Activated CD4-positive, CD25-positive, alpha-beta regulatory T cell (primary cell): ENCODE measurements around the gene CAST.
A peak's percentile ranks its signal among the peaks of the same experiment; 100 is the strongest.

Source experiments
- DNase-seq, 4 experiments: peaks; one replicate each; lab custom pipeline; 2025; lab: John Stamatoyannopoulos, UW

The CAST gene

DNA sequence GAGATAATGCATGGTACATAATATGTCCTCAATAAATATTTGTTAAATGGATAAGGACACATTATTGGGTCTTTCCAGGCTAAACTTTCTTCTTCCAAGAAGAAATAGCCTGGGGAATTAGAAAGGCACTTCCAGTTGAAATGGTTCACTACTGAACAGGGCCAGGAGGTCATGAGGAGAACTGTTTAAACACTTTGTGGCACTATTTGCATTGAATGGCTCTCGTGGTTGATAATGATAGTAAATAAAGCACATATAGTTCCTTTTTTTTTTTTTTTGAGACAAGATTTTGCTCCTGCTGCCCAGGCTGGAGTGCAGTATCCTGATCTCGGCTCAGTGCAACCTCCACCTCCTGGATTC is 19.9 kb upstream of the CAST start:
- no peak for DNase-seq

DNA sequence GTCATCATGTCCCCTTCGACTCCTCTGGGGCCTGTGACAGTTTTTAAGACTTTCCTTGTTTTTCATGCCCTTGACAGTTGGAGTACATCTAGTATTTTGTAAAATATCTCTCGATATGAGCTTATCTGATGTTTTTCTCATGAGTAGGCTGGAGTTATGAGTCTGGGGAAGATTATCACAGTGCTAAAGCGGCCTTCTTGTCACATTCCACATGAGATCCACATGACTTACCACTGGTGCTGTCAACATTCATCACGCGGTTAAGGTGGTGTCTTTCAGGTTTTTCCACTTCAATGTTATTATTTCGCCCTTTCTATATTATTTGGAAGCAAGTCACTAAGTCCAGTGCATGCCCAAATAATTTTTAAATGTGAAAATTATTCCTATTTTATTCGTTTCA is 17.1 kb upstream of the CAST start:
- no peak for DNase-seq

DNA sequence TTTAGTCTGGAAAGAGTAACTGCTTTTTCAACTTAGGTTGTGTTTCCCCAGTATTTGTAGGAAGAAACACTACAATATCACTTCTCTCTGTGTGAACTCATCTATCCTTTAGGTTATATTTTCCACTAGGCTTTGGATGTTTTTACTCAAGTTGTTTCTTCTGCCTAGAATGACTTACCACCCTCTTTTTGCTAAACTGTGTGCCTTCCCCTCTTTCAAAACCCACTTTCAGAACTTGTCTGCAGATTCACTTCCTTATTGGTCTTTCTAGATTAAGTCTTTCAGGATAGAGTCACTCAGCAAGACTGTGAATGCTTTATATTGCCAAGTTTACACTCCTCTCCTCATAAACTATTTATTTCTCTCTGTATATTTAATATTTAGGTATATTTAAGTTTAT is 14.2 kb upstream of the CAST start:
- DNase-seq: no peak

DNA sequence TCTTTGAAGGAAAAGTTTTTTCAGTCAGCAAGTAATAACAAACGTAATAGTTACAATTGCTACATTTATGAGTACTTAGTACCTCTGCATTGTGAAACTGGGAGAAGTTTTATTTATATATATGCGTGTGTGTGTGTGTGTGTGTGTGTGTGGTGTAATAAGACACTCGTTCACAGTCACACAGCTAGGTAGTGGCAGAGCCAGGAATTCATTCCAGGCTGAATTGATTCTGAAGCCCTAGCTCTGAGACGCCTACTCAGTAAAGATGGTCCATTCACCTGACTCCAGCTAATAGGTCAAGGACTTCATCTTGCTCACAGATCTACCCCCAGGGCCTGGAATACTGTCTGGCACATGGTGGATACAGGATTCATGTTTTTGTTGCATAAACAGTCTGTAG is 13.6 kb upstream of the CAST start:
- no peak for DNase-seq

DNA sequence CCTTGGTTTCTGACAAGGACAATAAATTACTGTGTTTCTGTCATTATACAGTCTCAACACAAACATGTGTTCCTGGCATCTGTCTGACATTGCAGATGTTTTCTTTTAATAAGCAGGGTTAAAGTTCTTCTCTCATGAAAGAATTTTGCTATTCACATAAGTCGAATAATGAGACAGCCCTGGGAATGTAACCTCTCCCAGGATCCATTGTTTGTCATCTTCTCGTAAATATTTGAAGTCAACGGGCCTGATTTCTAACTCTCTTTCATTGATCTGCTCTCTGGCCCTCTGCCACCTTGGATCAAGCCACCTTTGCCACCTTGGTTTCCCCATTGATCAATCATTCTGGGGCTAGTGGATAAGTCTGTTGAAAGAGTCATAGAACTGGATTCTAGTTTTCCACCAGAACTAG is 12.9 kb upstream of the CAST start:
- DNase-seq: no peak

DNA sequence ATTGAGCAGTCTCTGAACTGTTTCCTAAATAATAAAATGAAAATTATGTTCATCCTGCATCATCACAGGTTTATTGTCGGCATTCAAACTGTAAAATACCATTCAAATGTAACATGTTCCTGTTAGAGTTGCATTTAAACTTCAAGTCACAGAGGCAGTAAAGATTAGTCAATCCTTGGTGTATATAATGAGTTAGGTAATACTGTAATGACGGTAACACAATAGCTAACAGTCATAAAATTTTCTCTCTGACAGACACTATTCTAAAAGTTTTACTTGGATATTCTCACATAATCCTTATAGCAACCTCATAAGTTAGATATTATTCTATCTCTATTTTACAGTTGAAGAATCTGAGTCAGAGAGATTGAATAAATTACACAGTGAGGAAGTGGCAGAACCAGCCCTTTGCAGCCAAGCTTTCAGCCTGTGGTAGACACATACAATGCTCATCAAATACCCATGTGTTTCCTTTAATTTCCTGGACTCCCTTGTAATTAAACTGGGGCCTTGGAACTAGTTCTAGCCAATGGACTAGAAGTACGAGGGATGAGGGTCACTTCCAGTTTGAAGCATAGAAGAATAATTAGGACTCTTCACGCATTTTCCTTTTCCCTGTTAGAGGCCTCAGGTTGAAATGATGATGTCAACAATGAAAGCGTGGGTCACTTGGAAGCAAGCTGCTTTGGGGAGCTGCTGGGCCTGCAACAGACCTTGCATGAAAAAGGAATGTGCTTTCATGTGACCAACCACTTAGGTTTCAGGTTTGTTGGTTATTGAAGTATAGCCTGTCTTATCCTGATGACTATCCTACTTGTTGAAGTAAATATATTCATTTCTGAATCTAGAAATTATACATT is 12.3 kb upstream of the CAST start:
- DNase-seq: no peak

DNA sequence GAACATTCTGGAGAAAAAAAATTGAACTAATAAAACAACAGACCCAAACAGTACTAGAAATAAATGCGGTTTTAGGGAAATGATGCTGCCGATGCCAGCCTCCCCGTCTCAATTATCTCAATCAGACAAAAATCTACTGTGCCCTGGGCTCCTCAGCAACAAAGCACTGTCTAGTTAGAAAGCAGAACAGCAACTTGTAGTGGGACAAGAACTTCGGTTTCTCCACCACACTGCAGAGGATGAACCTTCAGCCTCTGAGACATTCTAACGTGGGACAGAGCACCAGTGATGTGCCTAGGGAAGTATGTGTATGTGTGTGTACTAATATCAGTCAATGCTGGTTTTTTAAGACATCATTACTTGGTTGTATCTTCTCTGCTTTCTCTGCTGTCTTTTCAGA is 11.1 kb upstream of the CAST start:
- no peak for DNase-seq

DNA sequence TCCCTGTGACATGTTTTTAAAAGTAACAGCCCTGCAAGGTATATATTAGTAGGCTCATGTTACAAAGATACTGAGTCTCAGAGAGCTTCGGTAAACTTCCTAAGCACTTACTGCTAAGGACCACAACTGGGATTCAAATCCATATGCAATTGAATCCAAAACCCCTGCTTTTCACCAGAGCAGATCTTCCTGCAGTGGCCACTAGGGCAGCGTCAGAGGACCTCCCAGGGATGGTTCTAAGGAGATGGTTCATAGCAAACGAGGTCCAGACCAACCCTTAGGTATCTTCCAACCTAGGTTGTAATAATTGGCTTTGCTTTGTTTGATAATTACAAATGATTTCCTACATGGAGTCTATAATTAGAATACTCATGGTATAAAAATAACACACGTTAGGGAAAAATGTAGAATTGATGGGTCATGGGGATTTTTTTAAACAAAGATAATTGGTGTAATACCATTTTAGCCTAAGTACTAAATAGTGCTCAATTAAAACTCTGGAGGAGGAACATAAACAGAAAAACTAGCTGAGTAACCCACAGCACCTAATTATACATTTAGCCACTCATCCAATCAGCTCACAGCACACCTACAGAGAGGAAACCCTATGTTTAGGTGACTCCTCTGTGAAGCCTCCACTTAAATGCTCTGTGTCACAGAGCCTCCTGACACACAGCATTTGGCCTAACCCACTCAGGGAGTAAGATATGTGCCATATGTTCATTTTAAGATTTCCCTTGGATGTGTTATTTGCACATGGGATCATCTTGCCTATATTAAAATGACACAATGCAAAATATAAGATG is 10.0 kb upstream of the CAST start:
- DNase-seq: no peak

DNA sequence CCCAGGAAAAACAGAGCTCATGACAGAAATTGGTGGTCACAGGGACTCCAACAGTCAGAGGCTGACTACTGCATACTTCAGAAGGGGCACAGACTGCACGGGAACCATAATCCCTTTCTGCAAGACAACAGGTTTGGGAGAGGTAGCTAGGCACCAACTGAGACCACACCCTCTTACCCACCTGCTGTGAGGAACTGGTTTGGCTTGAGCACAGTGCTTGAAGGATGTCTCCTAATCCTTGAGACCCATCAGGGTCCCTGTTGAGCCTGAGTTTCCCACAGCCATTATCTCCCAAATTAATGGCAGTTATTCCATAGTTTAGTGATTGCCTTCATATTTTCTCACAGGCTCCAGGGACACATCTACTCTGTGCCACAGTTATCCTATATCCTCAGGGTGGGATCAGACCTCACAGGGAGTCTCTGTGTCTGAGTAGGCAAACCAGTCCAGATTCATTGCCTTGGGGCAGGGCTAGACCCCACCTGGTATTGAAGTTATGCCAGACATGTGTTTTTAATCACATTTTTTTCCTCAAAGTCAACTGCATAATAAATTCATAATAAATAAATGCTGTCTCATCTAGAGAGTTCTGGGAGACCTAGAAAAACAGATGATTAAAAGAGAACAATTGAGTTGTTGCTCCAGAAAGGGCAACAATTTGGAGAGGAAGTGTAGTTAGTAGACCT is 9.3 kb upstream of the CAST start:
- DNase-seq: no peak

DNA sequence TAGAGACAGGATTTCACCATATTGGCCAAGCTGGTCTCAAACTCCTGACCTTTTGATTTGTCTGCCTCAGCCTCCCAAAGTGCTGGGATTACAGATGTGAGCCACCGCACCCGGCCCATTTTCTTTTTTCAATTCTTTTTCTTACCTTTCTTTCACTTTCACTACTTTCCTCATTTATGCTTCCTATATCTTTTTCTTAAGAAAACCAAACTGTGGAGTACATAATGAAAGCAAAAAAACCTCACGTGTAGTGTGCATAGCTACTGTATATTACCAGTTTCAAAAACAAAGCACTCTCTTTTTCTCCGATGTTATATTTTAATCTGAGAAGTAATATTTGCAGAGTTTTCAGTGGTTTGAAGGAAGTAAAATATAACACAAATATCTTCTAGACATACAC is 8.0 kb upstream of the CAST start:
- no peak for DNase-seq

DNA sequence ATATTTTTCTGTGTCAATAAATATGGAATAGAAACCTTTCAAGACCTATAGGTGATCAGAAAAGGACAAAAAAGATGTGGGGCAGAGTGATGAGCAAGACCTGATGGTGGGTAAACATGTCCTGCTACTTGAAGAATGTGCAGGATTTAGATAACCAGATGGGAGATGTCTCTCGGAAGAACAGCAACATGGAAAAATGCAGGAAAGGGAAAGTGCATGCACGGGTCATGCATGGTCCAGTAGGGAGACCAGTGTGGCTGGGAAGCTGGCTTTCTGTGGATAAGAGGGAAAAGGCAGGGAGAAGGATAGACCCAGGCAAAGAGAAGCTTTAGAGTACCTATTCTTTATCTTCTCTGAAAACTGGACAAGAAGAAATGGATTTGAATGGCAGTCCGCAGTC is 7.1 kb upstream of the CAST start:
- no peak for DNase-seq

DNA sequence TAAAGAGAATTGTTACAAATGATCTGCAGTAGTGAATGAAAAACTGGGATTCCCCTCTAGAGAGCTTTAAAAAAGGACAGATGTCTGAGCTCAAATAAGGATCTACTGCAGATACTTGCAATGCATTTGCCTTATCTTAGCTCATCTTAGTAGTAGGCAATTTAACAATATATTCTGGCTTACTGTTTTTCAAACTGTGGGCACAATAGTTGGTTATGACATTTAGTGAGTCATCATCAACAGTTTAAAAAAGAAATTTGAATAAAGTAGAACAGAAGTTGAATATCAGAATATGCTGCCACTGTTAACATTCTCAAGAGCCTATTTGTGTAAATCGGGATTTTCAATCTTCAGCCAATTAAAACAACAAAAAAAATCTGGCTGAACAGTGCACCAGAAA is 6.7 kb upstream of the CAST start:
- no peak for DNase-seq

DNA sequence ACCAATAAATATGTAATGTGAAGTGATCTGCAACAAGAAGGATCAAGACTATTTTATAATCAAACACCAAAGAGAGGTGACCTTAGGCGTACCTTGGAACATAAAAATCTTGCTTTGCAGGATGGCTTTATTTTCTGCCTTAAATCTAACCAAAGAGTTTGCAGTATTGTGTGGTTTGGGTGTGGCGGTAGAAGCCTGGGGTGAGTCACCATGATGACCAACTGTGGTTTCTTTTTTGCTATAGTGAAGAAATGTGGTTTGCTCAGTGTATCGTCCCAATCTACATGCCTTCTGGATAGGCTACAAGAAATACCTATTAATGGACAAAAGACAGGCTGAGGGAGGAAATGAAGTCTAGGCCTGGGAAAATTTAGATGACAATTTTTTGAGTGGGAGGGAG is 5.1 kb upstream of the CAST start:
- peak; percentile 1 to 4 (median 2) for DNase-seq

DNA sequence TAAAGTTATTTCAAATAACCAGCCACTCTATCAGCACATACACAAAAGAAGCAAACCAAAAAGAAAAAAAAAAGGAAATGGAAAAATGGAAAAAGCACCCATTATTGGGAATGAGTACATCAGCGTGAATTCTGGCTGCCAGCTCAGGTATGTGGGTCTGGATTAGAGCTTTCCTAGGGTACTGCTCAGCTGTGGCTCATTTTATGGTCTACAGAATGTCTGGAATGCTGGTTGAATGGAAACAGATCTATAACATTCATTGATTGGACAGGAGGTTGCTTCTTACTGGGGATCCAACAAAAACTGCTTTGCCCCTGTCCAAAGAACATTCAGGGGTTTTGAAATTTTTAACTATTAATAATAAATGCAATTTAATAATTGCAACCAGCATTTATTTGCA is 3.9 kb upstream of the CAST start:
- no peak for DNase-seq

DNA sequence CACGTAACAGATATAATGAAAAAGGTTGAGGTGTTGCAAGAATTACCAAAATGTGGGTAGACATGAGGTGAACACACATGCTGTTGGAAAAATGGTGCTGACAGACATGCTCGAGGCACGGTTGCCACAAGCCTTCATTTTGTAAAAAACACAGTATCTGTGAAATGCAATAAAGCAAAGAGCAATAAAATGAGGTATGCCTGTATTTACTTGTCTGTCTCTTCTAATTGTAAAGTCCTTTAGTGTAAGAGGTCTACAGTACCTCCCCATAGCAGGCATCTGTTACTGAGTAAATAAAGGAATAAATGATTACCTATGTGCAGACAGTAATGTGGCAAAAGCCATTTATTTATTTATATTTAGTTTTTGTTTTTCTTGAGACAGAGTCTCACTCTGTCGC is 3.0 kb upstream of the CAST start:
- DNase-seq: no peak

DNA sequence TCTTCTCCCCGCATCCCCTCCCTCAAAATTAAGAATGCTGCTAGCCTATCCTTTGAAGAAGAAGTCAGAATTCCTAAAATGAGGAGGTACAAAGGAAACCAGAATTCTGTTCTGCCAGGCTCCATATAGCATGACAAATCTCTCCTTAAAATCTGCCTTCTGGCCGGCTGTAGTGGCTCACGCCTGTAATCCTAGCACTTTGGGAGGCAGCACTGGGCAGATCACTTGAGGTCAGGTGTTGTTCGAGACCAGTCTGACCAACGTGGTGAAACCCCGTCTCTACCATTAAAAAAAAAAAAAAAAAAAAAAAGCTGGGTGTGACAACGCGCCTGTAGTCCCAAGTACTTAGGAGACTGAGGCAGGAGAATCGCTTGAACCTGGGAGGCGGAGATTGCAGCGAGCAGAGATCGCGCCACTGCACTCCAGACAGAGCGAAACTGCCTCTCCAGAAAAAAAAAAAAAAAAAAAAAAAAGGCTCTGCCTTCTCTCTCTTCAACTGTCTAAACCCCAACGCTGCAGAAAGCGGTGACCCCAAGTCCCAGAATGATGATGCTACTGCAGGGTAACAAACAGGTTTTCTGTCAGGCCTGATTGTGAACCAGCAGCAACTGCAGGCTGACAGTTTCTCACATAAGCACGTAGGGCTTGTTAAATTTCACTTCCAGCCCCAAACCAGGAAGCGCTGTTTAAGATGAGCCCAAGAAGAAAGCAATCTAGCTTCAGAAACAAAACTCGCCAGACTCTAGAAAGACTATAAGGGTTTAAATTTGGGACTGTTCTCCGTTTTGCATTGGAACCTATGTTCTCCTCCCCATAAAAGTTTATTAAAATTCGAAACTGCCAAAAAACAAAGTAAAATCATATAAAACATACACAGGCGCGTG is 963 bp upstream of the CAST start:
- peak in 1 of 4 experiments; percentile 6 for DNase-seq

DNA sequence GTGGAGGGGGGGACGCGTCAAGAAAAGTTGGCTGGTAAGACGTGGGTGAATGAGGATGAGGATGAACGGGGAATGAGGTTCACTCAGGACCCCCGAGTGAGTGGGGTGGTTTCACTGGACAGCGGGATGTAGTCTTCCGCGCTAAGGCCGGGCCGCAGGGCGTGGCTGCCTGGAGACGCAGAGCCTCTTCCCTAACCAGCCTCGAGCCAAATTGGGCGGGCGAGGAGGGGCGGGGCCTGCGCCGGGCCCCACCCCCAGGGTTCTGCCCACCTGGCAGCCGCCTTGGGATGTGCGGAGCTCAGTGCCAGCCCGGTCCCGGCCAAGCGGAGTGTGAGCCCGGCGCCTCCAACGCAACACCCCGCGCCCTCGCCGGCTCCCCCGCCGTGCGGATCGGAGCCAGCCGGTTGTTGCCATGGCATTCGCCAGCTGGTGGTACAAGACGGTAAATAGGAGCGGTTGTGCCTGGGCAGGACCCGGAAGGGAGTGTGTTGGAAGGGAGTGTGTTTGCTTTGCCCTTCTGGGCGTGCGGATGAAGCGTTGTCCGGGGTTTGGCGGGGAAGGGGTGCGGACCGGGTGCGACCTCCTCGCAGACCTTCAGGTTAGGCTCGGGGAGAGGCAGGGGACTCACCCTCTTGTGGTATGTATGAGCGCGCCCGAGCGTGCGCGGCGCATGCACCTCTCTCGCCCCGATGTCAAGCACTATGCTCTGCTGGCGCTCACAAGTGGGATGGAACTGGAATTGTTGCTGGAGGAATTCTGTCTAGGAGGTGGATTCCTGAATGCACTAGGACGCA is 746 bp downstream of the CAST start:
- DNase-seq: peak; percentile 43 to 64 (median 54)

DNA sequence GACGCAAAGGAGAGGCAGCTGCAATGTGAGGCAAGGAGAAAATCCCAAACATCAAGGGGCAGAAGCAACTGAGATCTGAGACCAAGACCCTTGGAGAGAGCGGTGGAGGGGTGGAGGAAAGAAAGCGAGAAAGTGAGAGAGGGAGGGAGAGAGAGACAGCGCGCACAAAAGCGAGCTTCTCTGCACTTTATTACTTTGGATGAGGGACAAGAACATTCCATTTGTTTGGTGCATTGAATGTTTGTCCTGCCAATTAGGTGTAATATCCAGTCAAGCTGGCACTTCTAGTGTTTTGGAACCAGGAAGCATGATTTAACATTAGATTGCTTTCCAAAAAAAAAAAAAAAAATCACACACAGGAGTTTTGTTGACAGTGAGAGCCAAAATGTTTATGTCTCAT is 1.4 kb downstream of the CAST start:
- DNase-seq: no peak

DNA sequence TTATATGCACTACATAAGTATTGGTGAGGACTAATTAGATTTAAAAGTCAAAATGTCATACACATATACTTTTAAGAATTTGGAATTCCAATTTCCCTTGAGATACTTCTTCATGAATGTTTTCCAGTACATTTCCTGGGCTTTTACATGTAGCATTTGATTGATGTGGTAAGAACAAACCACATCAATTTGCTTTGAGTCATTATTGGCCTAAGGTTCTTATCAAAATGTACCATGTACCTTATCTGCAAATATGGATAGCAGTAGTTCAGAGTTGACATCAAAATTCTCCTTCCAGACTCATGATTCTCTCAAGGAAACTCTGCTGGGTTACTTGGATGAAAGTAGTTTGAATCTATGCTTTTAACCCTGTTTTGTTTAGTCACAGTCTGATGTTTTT is 2.5 kb downstream of the CAST start:
- DNase-seq: no peak

DNA sequence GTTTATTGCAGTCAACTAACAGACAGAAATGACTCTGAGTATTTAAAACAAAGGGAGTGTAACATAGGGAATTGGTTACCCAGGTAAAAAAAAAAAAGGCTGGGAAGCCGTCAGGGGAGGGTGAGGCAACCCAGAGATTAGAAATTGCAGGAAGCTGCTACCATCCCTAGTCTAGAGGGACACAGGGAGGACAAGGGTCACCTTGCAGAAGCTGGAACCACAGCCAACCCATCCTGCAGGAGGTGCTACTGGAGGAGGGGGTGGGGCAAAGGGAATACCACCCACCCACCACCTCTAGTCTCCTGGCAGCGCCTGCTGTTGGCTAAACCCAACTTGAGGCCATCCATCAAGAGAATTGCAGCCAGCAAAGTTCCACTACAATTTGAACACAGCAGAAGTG is 6.5 kb downstream of the CAST start:
- DNase-seq: no peak

DNA sequence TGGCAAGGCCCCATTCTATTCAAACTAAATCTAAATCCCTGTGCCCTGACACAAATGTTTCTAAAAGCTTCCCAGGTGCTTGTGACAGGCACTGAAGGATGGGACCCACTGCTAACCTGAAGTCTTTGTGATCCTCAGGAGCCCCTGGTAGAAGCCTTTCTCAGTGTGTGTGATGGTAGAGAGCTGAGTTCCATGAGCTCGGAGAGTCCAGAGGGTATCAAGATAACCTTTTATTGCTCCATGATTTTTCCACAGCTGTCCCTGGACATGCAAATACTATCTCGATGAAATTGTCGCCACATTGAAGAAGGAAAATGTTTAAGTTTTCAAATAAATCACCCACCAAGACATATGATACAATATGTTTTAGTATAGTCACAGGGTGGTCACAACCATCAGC is 7.7 kb downstream of the CAST start:
- DNase-seq: no peak
